Measurements from ENCODE around the gene MCC. TPM values are rescaled to one million over a fixed set of nuclear protein-coding genes. Genes with fewer than 3 reads are reported as not detected.

MCC gene
- total and polyA plus RNA-seq, 7 donors = 1.4 to 13.8 (median 4.4) TPM

- Histone ChIP-seq H3K27ac (no peak overlapping the region), H3K9me3 (no peaks in the 10 kb centered on the region), H3K4me1 (no peaks in the 10 kb centered on the region), H3K36me3 (ENCODE audit: insufficient read depth in 1 of 2, low read depth in 1 of 2) (no peaks in the 10 kb centered on the region), H3K27me3 (ENCODE audit: insufficient read depth in 3 of 3, low read length in 2 of 3) (no peaks in the 10 kb centered on the region), H3K4me3 (no peak overlapping the region)
- DNase-seq (peak in 1 of 2 donors; percentile 25), ATAC-seq (peak; percentile 42 to 75 (median 60))
- TF ChIP-seq CTCF (IDR thresholded peaks at IDR 0.05) = peak; percentile 74
- 28 to 30% (median 30%) methylated on average over 4 of the region's 4 CpGs for WGBS, 3 donors
- intact Hi-C loops (cut with DNase I) = loop anchor here (2.0 to 5.0 kb wide), 3 partner anchors 133 to 228 kb away; partner anchors contain the start of gene YTHDC2 (in 2 of the 2)
These were observed 109.2 kb downstream of the MCC start for GRCh38 chr5:113378959-113379541.

- DNase-seq = no peak
- TF ChIP-seq CTCF (IDR thresholded peaks at IDR 0.05) = no peak
- intact Hi-C loops (cut with DNase I) = loop anchor here (2.0 to 5.0 kb wide), 3 partner anchors 134 to 229 kb away; partner anchors contain the start of gene YTHDC2 (in 2 of the 2)
- WGBS, 3 donors = 44 to 51% (median 49%) methylated on average over 2 of the region's 2 CpGs
- Histone ChIP-seq H3K9me3 (no peaks in the 10 kb centered on the region), H3K27ac (no peak overlapping the region), H3K4me3 (no peak overlapping the region), H3K4me1 (no peaks in the 10 kb centered on the region), H3K36me3 (ENCODE audit: insufficient read depth in 1 of 2, low read depth in 1 of 2) (no peaks in the 10 kb centered on the region), H3K27me3 (ENCODE audit: insufficient read depth in 3 of 3, low read length in 2 of 3) (no peaks in the 10 kb centered on the region)
- ATAC-seq = no peak
These were observed 109.7 kb downstream of the MCC start for GRCh38 chr5:113378514-113378913.

GRCh38 chr5:113378081-113378480 is 110.2 kb downstream of the MCC start:
- Histone ChIP-seq H3K4me1 (no peaks in the 10 kb centered on the region), H3K9me3 (no peaks in the 10 kb centered on the region), H3K36me3 (ENCODE audit: insufficient read depth in 1 of 2, low read depth in 1 of 2) (no peaks in the 10 kb centered on the region), H3K27me3 (ENCODE audit: insufficient read depth in 3 of 3, low read length in 2 of 3) (no peaks in the 10 kb centered on the region), H3K27ac (no peak overlapping the region), H3K4me3 (no peak overlapping the region)
- TF ChIP-seq CTCF (IDR thresholded peaks at IDR 0.05) = no peak
- DNase-seq = no peak
- no peak for ATAC-seq
- intact Hi-C loops (cut with DNase I) = loop anchor here (2.0 to 5.0 kb wide), 3 partner anchors 134 to 229 kb away; partner anchors contain the start of gene YTHDC2 (in 2 of the 2)

- intact Hi-C loops (cut with DNase I) = loop anchor here (5.0 kb wide), 2 partner anchors 136 to 231 kb away; partner anchors contain the start of gene YTHDC2 (in 1 of the 2)
These were observed 111.6 kb downstream of the MCC start for GRCh38 chr5:113376640-113377039.

More at GRCh38 chr5:113376640-113377039, 111.6 kb downstream of the MCC start:
- Histone ChIP-seq H3K27ac (no peak overlapping the region), H3K9me3 (no peaks in the 10 kb centered on the region), H3K4me1 (no peaks in the 10 kb centered on the region), H3K27me3 (ENCODE audit: insufficient read depth in 3 of 3, low read length in 2 of 3) (no peaks in the 10 kb centered on the region), H3K36me3 (ENCODE audit: insufficient read depth in 1 of 2, low read depth in 1 of 2) (no peaks in the 10 kb centered on the region), H3K4me3 (no peak overlapping the region)
- ATAC-seq (no peak), DNase-seq (no peak)
- TF ChIP-seq CTCF (IDR thresholded peaks at IDR 0.05) = no peak
- WGBS, 3 donors = 95 to 100% (median 98%) methylated on average over 3 of the region's 3 CpGs

Measured in psoas muscle (tissue), 8 donors.